ENCODE data around the gene CCDC88B. TPM values are rescaled to one million over a fixed set of nuclear protein-coding genes. Genes with fewer than 3 reads are reported as not detected.

The CCDC88B gene
- total RNA-seq, 1 donor from 2014 or later, result 5.1 TPM

- Histone ChIP-seq H3K27me3 (no peaks in the 10 kb centered on the region), H3K4me3 (no peak overlapping the region), H3K4me1 (peaks cover 4% of the 10 kb centered on the region in 2 donors), H3K9me3 (no peaks in the 10 kb centered on the region), H3K27ac (no peak overlapping the region), H3K36me3 (no peaks in the 10 kb centered on the region)
- intact Hi-C loops (cut with DNase I), result no loop called here
- TF ChIP-seq CTCF (IDR thresholded peaks at IDR 0.05), result peak in 2 of 3 experiments; percentile 13 to 31
- peak; percentile 48 to 84 for DNase-seq (ENCODE audit: low spot score in 2 of 2)
These were observed 8.2 kb upstream of the CCDC88B start for GRCh38 chr11:64331569-64332371.

DNA sequence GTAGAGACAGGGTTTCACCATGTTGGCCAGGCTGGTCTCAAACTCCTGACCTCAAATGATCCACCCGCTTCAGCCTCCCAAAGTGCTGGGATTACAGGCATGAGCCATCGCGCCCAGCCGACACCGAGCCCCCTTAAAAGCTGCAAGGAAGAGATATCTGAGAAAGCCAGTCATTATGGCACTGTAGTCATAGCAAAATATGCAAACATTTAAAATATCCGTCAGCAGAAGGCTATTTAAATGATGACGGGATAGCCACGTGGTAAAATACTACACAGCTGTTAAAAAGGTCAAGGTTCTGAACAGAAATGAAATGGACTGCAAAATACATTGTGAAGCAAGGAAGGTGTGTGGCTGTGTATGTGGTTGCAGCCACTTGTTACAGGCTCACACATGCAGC, 6.4 kb upstream of the CCDC88B start:
- no peak for TF ChIP-seq CTCF (IDR thresholded peaks at IDR 0.05)
- H3K27ac ChIP-seq, result no peak overlapping the region
- no peak overlapping the region for H3K4me3 ChIP-seq
- intact Hi-C loops (cut with DNase I), result no loop called here
- H3K27me3 ChIP-seq, result no peaks in the 10 kb centered on the region
- no peaks in the 10 kb centered on the region for H3K36me3 ChIP-seq
- H3K4me1 ChIP-seq, result peaks cover 4% of the 10 kb centered on the region in 2 donors
- H3K9me3 ChIP-seq, result no peaks in the 10 kb centered on the region
- no peak for DNase-seq (ENCODE audit: low spot score in 2 of 2)

DNA sequence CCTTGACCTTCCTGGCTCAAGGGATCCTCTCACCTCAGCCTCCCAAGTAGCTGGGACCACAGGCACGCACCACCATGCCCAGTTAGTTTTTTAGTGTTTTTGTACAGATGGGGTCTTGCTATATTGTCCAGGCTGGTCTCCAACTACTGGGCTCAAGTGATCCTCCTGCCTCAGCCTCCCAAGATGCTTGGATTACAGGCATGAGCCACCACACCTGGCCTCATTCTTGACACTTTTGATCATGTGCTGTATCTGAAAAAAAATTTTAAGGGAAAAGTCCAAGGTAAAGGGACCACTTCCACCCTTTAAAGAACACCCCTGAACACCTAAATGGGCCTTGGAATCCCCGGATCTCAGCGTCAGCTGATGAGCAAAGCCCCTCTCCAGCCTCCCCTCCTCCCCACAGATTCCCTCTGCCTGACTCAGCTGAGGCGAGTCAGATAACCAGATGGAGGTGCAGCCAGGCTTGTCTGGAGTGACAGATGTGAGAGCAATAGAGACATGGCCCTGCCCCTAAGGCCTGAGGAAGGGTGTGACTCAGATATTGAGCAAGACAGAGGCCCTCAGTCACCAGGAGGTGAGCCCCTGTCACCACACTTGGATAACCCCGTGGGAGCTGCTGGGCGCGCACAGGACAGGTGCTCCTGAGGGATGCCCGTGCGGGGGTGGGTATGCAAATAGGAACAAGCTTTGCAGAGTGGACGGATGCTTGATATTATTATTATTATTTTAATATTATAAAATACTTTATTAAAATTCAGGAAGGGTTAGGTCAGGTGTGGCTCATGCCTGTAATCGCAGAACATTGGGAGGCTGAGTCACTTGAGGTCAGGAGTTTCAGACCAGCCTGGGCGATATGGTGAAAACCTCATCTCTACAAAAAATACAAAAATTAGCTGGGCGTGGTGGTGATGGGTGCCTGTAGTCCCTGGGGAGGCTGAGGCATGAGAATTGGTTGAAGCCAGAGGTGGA, 5.0 kb upstream of the CCDC88B start:
- Histone ChIP-seq H3K27ac (no peak overlapping the region), H3K9me3 (no peaks in the 10 kb centered on the region), H3K4me1 (no peaks in the 10 kb centered on the region), H3K27me3 (no peaks in the 10 kb centered on the region), H3K4me3 (no peak overlapping the region), H3K36me3 (no peaks in the 10 kb centered on the region)
- TF ChIP-seq CTCF (IDR thresholded peaks at IDR 0.05), result no peak
- no peak for DNase-seq (ENCODE audit: low spot score in 2 of 2)
- intact Hi-C loops (cut with DNase I), result no loop called here

DNA sequence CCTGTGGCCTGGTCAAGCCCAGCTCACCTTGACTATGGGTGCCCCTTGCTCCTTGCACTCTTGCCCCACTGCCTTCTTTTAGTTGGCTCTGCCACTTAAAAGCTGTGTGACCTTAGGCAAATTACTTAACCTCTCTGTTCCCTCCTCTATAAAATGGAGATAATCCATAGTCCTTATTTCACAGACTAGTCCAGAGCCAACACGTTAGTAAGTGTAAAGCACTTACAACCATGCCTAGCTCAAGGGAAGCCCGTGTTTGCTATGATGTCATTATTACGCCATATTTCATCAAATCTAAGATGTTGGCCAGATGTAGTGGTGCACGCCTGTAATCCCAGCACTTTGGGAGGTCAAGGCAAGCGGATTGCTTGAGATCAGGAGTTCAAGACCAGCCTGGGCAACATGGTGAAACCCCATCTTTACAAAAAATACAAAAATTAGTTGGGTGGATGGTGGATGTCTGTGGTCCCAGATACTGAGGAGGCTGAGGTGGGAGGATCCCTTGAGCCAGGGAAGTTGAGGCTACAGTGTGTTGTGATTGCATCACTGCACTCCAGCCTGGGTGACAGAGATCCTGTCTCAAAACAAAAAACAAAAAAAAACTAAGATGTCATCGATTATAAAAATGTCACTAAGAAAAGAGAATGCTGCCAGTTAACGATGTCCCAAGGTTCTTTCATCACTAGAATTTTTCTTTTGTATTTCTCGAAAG, 2.3 kb upstream of the CCDC88B start:
- DNase-seq (ENCODE audit: low spot score in 2 of 2), result no peak
- Histone ChIP-seq H3K4me3 (no peak overlapping the region), H3K9me3 (no peaks in the 10 kb centered on the region), H3K36me3 (no peaks in the 10 kb centered on the region), H3K27me3 (no peaks in the 10 kb centered on the region), H3K27ac (no peak overlapping the region), H3K4me1 (peaks cover 3 to 6% of the 10 kb centered on the region in 2 donors)
- intact Hi-C loops (cut with DNase I), result no loop called here
- no peak for TF ChIP-seq CTCF (IDR thresholded peaks at IDR 0.05)

DNA sequence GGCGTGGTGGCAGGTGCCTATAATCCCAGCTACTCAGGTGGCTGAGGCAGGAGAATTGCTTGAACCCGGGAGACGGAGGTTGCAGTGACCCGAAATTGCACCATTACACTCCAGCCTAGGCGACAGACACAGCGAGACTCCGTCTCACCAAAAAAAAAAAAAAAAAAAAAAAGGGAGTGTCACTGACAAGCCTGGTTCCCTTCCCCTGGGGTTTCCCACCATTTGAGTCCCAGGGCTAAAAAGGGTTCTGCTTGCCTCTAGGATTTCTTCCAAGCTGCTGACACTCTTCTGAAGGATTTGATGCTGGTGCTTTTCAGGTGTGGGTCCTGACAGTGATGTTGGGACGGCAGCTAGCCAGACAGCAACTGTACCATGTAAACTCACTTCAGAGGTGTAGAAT, 1.3 kb upstream of the CCDC88B start:
- H3K4me1 ChIP-seq, result peaks cover 3 to 6% of the 10 kb centered on the region in 2 donors
- H3K36me3 ChIP-seq, result no peaks in the 10 kb centered on the region
- no peak overlapping the region for H3K27ac ChIP-seq
- H3K4me3 ChIP-seq, result no peak overlapping the region
- no peaks in the 10 kb centered on the region for H3K27me3 ChIP-seq
- no peak for TF ChIP-seq CTCF (IDR thresholded peaks at IDR 0.05)
- no peaks in the 10 kb centered on the region for H3K9me3 ChIP-seq
- no peak for DNase-seq (ENCODE audit: low spot score in 2 of 2)
- intact Hi-C loops (cut with DNase I), result no loop called here

All from ascending aorta (tissue), 2 donors.